Mesendoderm (in vitro differentiated cells): ENCODE measurements around the gene OR5I1.
"Not testable (repeated sequence)": the region's sequence is repeated elsewhere in the genome, so short reads cannot be mapped to it uniquely, and the experiment has no call there.

Experiments used
- DNase-seq: peaks from one replicate; pipeline ENCODE4 v3.0.0; 2013
- H2AK5ac ChIP-seq: 2 replicates; pipeline ENCODE4 v1.6.1; 2013; ENCODE audit warnings: low read length, inconsistent platforms
- H2BK120ac ChIP-seq: 2 replicates; pipeline ENCODE4 v1.6.1; 2013; ENCODE audit warnings: low read depth, mild to moderate bottlenecking, low read length, moderate library complexity, mixed read lengths
- H2BK15ac ChIP-seq: replicated peaks from 2 replicates; pipeline ENCODE4 v1.6.1; 2013; ENCODE audit warnings: low read depth, mild to moderate bottlenecking, moderate library complexity
- H2BK5ac ChIP-seq: 2 replicates; pipeline ENCODE4 v1.6.1; 2013; ENCODE audit warnings: low read length, inconsistent platforms
- H3K18ac ChIP-seq: 2 replicates; pipeline ENCODE4 v1.6.1; 2013; ENCODE audit warnings: mild to moderate bottlenecking, low read length, mixed read lengths
- H3K23ac ChIP-seq: one replicate; pipeline ENCODE4 v1.6.1; 2013; ENCODE audit warnings: low read length
- H3K27ac ChIP-seq: 2 replicates; pipeline ENCODE4 v1.5.1; 2013; ENCODE audit warnings: low read depth, mild to moderate bottlenecking, inconsistent platforms, low read length, moderate library complexity
- H3K27me3 ChIP-seq: 2 replicates; pipeline ENCODE4 v1.6.1; 2013; ENCODE audit warnings: low read length, control low read depth, mild to moderate bottlenecking, inconsistent platforms; ENCODE audit not compliant: insufficient read depth, poor library complexity
- H3K36me3 ChIP-seq: 2 replicates; pipeline ENCODE4 v1.6.1; 2013; ENCODE audit warnings: low read length, inconsistent platforms; ENCODE audit not compliant: control insufficient read depth, insufficient read depth
- H3K4ac ChIP-seq: one replicate; pipeline ENCODE4 v1.6.1; 2013; ENCODE audit warnings: low read depth, mild to moderate bottlenecking, low read length, moderate library complexity
- H3K4me1 ChIP-seq: 2 replicates; pipeline ENCODE4 v1.6.1; 2013; ENCODE audit warnings: low read depth, low read length, inconsistent platforms; ENCODE audit not compliant: control insufficient read depth
- H3K4me2 ChIP-seq: 2 replicates; pipeline ENCODE4 v1.6.1; 2013; ENCODE audit warnings: low read length
- H3K4me3 ChIP-seq: 2 replicates; pipeline ENCODE4 v1.5.1; 2013; ENCODE audit warnings: mild to moderate bottlenecking, low read length
- H3K56ac ChIP-seq: one replicate; pipeline ENCODE4 v1.6.1; 2013; ENCODE audit warnings: low read length
- H3K79me1 ChIP-seq: 2 replicates; pipeline ENCODE4 v1.6.1; 2013; ENCODE audit warnings: low read length, inconsistent platforms
- H3K79me2 ChIP-seq: 2 replicates; pipeline ENCODE4 v1.6.1; 2013; ENCODE audit warnings: mild to moderate bottlenecking, low read length; ENCODE audit not compliant: control insufficient read depth, insufficient read depth
- H3K9ac ChIP-seq: 2 replicates; pipeline ENCODE4 v1.6.1; 2013; ENCODE audit warnings: low read length, inconsistent platforms
- H4K5ac ChIP-seq: one replicate; pipeline ENCODE4 v1.6.1; 2013; ENCODE audit warnings: low read length
- H4K8ac ChIP-seq: one replicate; pipeline ENCODE4 v1.6.1; 2013; ENCODE audit warnings: low read depth, mild to moderate bottlenecking, control low read depth, low read length, moderate library complexity
- WGBS: extraction: QIAGEN DNeasy Blood & Tissue Kit; methylation state at CpG from one replicate; pipeline ENCODE4 v1.1.7; 2013; ENCODE audit warnings: low lambda C conversion rate, missing lambda C conversion rate; ENCODE audit not compliant: insufficient coverage; ENCODE audit errors: extremely low coverage; 5-methylcytosine and 5-hydroxymethylcytosine counted together

OR5I1 gene

DNA sequence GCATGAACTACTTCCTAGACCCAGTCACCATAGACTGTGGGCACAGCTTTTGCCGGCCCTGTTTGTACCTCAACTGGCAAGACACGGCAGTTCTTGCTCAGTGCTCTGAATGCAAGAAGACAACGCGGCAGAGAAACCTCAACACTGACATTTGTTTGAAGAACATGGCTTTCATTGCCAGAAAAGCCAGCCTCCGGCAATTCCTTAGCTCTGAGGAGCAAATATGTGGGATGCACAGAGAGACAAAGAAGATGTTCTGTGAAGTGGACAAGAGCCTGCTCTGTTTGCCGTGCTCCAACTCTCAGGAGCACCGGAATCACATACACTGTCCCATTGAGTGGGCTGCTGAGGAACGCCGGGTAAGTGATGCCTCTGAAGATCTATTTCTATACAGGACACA is 50.7 kb downstream of the OR5I1 start:
- not testable (repeated sequence) for H3K4me2 ChIP-seq

More for the DNA sequence above, 50.7 kb downstream of the OR5I1 start:
- not testable (repeated sequence) for H3K79me1 ChIP-seq, H3K23ac ChIP-seq, H3K4me1 ChIP-seq, H2AK5ac ChIP-seq, H4K5ac ChIP-seq, H4K8ac ChIP-seq, H3K4ac ChIP-seq, H3K4me3 ChIP-seq, H3K36me3 ChIP-seq, DNase-seq, H3K79me2 ChIP-seq, H3K18ac ChIP-seq, H3K56ac ChIP-seq, H2BK120ac ChIP-seq, H3K27ac ChIP-seq, H2BK5ac ChIP-seq, H3K9ac ChIP-seq, H3K27me3 ChIP-seq, H2BK15ac ChIP-seq
- no CpG with 5 or more reads among the region's 9 CpGs for WGBS
